Lower leg skin (tissue), 4 donors: ENCODE results near the gene DPPA4. TPM values are rescaled to one million over a fixed set of nuclear protein-coding genes. Genes with fewer than 3 reads are reported as not detected.

ENCODE experiments used
- DNase-seq, 2 donors: peaks; one replicate each; pipeline ENCODE4 v3.0.0-alpha.2; 2019; ENCODE audit warnings: low spot score in 2 of 2
- H3K4me3 ChIP-seq: fragments of 200-600 bp; sonication (generic); 2 replicates; pipeline ENCODE4 v1.5.1; 2017; ENCODE audit warnings: mild to moderate bottlenecking, low read depth; ENCODE audit not compliant: poor library complexity, severe bottlenecking
- CTCF ChIP-seq, 3 donors: fragments of 450-650 bp; IDR thresholded peaks; one replicate each; pipeline ENCODE4 v1.5.1; 2016; ENCODE audit warnings: antibody characterized with exemption in 3 of 3, mild to moderate bottlenecking in 3 of 3, moderate library complexity in 2 of 3
- POLR2A ChIP-seq, 2 donors: fragments of 450-650 bp; IDR thresholded peaks; one replicate each; pipeline ENCODE4 v1.6.1; 2016 to 2017; ENCODE audit warnings: antibody characterized with exemption in 2 of 2, mild to moderate bottlenecking in 1 of 2, moderate library complexity in 1 of 2
- WGBS, 2 donors: methylation state at CpG; one replicate each; pipeline ENCODE4 v1.1.5; 2018; 5-methylcytosine and 5-hydroxymethylcytosine counted together
- intact Hi-C: fragments of 100-400 bp; cut with DNase I; formaldehyde crosslinking; loops from one replicate; pipeline ENCODE4 v1.15.0; 2023; ENCODE audit warnings: low total_unique reads
- total RNA-seq, 4 donors: library from RNA; depleted of rRNA; stranded (reverse); fragments of >200 nt; gene quantifications; one replicate each; pipeline ENCODE4 v1.1.0, GENCODE V29; 2016

DPPA4 gene
- total RNA-seq, 4 donors from 2014 or later = not detected

- DNase-seq = peak in 1 of 2 donors; percentile 42
- WGBS, 2 donors = 85 to 87% methylated on average over 21 of the region's 21 CpGs
- no peak for TF ChIP-seq CTCF (IDR thresholded peaks at IDR 0.05)
- TF ChIP-seq POLR2A (IDR thresholded peaks at IDR 0.05) = no peak
- intact Hi-C loops = no loop called here
- H3K4me3 ChIP-seq = no peak within 1 kb of the TSS
These were observed 21.1 kb downstream of the DPPA4 start, which contains the start of gene DPPA2 for GRCh38 chr3:109316162-109316730. Gene DPPA2 (minus strand): TSS chr3:109316517. CDS start chr3:109314542, 1,975 bp downstream.

DNA sequence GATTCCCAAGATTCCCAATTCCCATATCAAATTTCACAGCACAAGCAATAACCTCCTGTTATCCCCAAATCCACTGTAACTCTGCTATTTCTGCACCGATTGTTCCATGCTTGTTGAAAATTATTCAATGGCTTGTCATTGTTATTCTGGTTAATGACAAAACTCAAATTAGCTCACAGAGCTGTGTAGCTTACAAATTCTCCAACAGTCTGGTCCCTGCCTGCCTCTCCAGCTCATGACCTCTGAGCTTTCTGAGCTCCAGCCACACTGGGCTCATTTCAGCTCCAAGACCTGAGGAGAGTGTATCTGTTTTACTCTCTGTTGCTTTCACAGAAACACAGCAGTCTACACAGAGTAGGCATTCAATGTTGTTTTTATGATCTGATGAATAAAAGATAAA is 24.3 kb downstream of the DPPA4 start:
- DNase-seq = peak in 1 of 2 donors; percentile 29
- no peak for TF ChIP-seq CTCF (IDR thresholded peaks at IDR 0.05)
- TF ChIP-seq POLR2A (IDR thresholded peaks at IDR 0.05) = no peak
- intact Hi-C loops = no loop called here
- no peak overlapping the region for H3K4me3 ChIP-seq
- WGBS, 2 donors = 66 to 78% methylated on average over 1 of the region's 1 CpG

DNA sequence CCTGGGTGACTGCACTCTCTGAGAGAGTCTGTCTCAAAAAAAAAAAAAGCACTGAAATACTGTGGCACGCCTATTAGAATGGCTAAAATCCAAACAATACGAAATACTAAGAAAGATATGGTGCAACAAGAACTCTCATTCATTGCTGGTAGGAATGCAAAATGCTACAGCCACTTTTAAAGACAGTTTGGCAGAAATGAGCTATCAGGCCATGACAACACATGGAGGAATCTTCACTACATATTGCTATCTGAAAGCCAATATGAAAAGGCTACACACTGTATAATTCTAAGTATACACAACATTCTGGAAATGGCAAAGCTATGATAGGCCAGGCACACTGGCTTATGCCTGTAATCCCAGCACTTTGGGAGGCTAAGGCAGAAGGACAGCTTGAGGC is 39.9 kb downstream of the DPPA4 start:
- no peak for TF ChIP-seq POLR2A (IDR thresholded peaks at IDR 0.05)
- TF ChIP-seq CTCF (IDR thresholded peaks at IDR 0.05) = no peak
- WGBS, 2 donors = 67 to 71% methylated on average over 2 of the region's 2 CpGs
- no peak for DNase-seq
- intact Hi-C loops = no loop called here
- H3K4me3 ChIP-seq = no peak overlapping the region

DNA sequence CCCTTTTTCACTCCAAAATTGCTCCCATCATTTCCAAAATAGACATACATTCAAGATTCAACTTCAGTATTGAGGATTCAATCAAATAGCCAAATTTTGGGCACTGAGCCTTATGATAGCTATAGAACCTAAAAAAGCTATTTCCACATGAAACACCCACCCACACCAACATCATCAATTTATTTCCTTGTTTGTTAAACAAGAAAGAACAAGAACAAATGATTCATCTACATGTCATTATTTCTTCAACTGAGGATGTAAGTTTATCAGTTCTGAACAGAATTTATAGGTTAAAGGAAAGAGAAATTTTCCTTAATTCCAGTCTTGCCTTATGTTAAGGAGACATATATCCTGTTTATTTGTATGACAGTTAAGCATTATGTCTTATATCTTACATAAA is 53.3 kb downstream of the DPPA4 start:
- intact Hi-C loops = no loop called here
- no peak overlapping the region for H3K4me3 ChIP-seq
- DNase-seq = no peak
- no peak for TF ChIP-seq CTCF (IDR thresholded peaks at IDR 0.05)
- TF ChIP-seq POLR2A (IDR thresholded peaks at IDR 0.05) = no peak

DNA sequence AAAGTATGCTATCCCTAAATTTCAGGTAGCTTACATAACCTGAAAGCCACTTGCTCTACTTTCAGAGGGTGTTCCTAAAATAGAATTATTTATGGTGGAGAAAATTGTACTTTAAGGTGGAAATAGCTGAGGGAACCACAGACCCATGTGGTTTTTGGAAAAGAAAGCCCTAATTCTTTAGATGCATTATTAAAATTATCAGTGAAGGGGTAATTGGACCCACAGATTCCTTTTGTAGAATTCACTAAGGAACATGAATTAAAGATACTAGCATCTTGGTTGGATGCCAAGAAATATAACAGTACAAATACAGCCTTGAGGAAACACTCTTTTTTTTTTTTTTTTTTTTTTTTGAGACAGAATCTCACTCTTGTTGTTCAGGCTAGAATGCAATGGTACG is 58.8 kb downstream of the DPPA4 start:
- no peak for DNase-seq
- TF ChIP-seq CTCF (IDR thresholded peaks at IDR 0.05) (no peak), POLR2A (IDR thresholded peaks at IDR 0.05) (no peak)
- WGBS, 2 donors = 60 to 71% methylated on average over 1 of the region's 1 CpG
- H3K4me3 ChIP-seq = no peak overlapping the region
- intact Hi-C loops = no loop called here

GRCh38 chr3:109278141-109278540 is 59.2 kb downstream of the DPPA4 start:
- no peak for DNase-seq
- H3K4me3 ChIP-seq = no peak overlapping the region
- TF ChIP-seq POLR2A (IDR thresholded peaks at IDR 0.05) (no peak), CTCF (IDR thresholded peaks at IDR 0.05) (no peak)
- intact Hi-C loops = no loop called here
- WGBS, 2 donors = 27 to 29% methylated on average over 3 of the region's 3 CpGs
